Adrenal gland (tissue), 12 donors: ENCODE data around the gene FMO1. TPM values are rescaled to one million over a fixed set of nuclear protein-coding genes. Genes with fewer than 3 reads are reported as not detected.

ENCODE experiments used
- DNase-seq, 7 donors: peaks; one replicate each; pipeline ENCODE4 v3.0.0-alpha.2; 2019 to 2020
- H3K27ac ChIP-seq, 5 donors: fragments of 200-600 bp; sonication (generic) in 4 of 5; 1 replicate in 3 of 5; 2 replicates in 2 of 5; pipeline versions ENCODE4 v1.5.1 to v1.8.0; 2016 to 2020; ENCODE audit warnings: mild to moderate bottlenecking in 1 of 5
- H3K27me3 ChIP-seq: fragments of 200-600 bp; 2 replicates; pipeline ENCODE4 v1.8.0; 2021
- H3K36me3 ChIP-seq, 2 donors: fragments of 200-600 bp; replicated peaks in 1 of 2; 1 replicate in 1 of 2; 2 replicates in 1 of 2; pipeline versions ENCODE4 v1.5.1 to v1.8.0; 2018 to 2022
- H3K4me1 ChIP-seq, 2 donors: fragments of 200-600 bp; replicated peaks in 1 of 2; 1 replicate in 1 of 2; 2 replicates in 1 of 2; pipeline versions ENCODE4 v1.5.1 to v1.8.0; 2018 to 2021
- H3K4me3 ChIP-seq, 4 donors: fragments of 200-600 bp; sonication (generic) in 3 of 4; one replicate each; pipeline ENCODE4 v1.5.1; 2016 to 2018
- H3K9me3 ChIP-seq, 3 donors: fragments of 200-600 bp; sonication (generic) in 1 of 3; replicated peaks in 1 of 3; 1 replicate in 2 of 3; 2 replicates in 1 of 3; pipeline versions ENCODE4 v1.5.1 to v1.8.0; 2016 to 2021
- POLR2A ChIP-seq, 2 donors: fragments of 450-650 bp; IDR thresholded peaks; one replicate each; pipeline ENCODE4 v1.6.1; 2017; ENCODE audit warnings: antibody characterized with exemption in 2 of 2, mild to moderate bottlenecking in 2 of 2, moderate library complexity in 1 of 2
- WGBS, 4 donors: extraction: QIAGEN DNeasy Blood & Tissue Kit in 2 of 4; methylation state at CpG; one replicate each; pipeline versions ENCODE4 v1.1.5 to v1.1.7; 2013 to 2017; 5-methylcytosine and 5-hydroxymethylcytosine counted together
- intact Hi-C, 2 donors: fragments of 100-400 bp; cut with DNase I; formaldehyde crosslinking; loops; one replicate each; pipeline versions ENCODE4 v1.14.1 to v1.15.0; 2022 to 2023
- polyA plus RNA-seq, 3 donors: library from polyadenylated mRNA; stranded (reverse); fragments of 200-250 nt in 2 of 3; fragments of 350-450 nt in 1 of 3; fragmentation: Illumina TruSeq in 1 of 3; extraction: RNeasy Lipid Tissue Mini Kit (QIAGEN cat#74804) in 1 of 3; gene quantifications; one replicate each; pipeline ENCODE4 v1.2.3, GENCODE V29; 2013 to 2014
- total RNA-seq, 9 donors: library from RNA; depleted of rRNA in 4 of 9; stranded (reverse); fragments of >200 nt in 4 of 9; fragments of 120-200 nt in 1 of 9; fragmentation: NEBNext Ultra II Directional in 1 of 9; extraction: Animal tissue kit (Norgen Biotek cat#: 25700) in 1 of 9; gene quantifications; one replicate each; pipeline versions ENCODE4 v1.1.0 to v1.2.4, GENCODE V29; 2013 to 2023
- TF ChIP-seq, protein P1 (sequence below), 6 experiments: fragments of 450-650 bp in 4 of 6; fragments of 200-600 bp in 2 of 6; sonication (generic) in 1 of 6; IDR thresholded peaks; 1 replicate in 5 of 6; 2 replicates in 1 of 6; pipeline versions ENCODE4 v1.5.1 to v1.8.0; 2016 to 2021; ENCODE audit warnings: antibody characterized with exemption in 6 of 6, mild to moderate bottlenecking in 2 of 6, moderate library complexity in 1 of 6
- donor health status: healthy with polysubstance abuse.
- donor health status: Bipolar disorder and iron deficiency.
- donor health status: DM: yes; HTN: yes; CAD: no.
- donor health status: DM: no; HTN: no; CAD: no.
- donor health status: DM: no; HTN: no; CAD: no.
- donor health status: DM: yes; HTN: yes; CAD: no.

The FMO1 gene
- total and polyA plus RNA-seq, 12 donors: 1.0 to 13.5 (median 6.0) TPM

DNA sequence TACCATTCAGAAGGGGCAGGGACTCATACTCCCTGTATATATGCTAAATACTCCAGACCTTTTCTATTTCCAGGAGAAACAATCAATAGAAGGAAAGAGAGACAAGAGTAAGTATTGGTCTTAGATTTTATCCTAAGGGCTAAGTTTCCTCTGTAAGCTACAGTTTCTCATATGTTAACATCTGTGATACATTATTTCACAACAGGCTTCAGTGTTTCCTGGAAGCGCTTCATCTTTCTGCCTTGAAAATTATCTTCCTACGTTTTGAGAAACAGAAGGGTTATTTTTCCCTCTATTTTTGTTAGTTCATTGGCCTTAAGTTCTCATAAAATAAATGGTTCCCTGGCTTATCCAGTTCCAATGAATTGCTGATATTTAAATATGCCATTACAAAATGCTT, 15.6 kb downstream of the FMO1 start:
- no peak overlapping the region for H3K27ac ChIP-seq
- WGBS, 4 donors: 54 to 68% (median 61%) methylated on average over 2 of the region's 2 CpGs
- TF ChIP-seq, protein P1, sequence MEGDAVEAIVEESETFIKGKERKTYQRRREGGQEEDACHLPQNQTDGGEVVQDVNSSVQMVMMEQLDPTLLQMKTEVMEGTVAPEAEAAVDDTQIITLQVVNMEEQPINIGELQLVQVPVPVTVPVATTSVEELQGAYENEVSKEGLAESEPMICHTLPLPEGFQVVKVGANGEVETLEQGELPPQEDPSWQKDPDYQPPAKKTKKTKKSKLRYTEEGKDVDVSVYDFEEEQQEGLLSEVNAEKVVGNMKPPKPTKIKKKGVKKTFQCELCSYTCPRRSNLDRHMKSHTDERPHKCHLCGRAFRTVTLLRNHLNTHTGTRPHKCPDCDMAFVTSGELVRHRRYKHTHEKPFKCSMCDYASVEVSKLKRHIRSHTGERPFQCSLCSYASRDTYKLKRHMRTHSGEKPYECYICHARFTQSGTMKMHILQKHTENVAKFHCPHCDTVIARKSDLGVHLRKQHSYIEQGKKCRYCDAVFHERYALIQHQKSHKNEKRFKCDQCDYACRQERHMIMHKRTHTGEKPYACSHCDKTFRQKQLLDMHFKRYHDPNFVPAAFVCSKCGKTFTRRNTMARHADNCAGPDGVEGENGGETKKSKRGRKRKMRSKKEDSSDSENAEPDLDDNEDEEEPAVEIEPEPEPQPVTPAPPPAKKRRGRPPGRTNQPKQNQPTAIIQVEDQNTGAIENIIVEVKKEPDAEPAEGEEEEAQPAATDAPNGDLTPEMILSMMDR (IDR thresholded peaks at IDR 0.05): no peak
- TF ChIP-seq POLR2A (IDR thresholded peaks at IDR 0.05): no peak
- DNase-seq: no peak
- H3K27me3 ChIP-seq: no peaks in the 10 kb centered on the region
- H3K9me3 ChIP-seq: no peaks in the 10 kb centered on the region
- peaks cover 2 to 9% of the 10 kb centered on the region in 2 donors for H3K4me1 ChIP-seq
- intact Hi-C loops: no loop called here
- H3K36me3 ChIP-seq: no peaks in the 10 kb centered on the region
- no peak overlapping the region for H3K4me3 ChIP-seq

DNA sequence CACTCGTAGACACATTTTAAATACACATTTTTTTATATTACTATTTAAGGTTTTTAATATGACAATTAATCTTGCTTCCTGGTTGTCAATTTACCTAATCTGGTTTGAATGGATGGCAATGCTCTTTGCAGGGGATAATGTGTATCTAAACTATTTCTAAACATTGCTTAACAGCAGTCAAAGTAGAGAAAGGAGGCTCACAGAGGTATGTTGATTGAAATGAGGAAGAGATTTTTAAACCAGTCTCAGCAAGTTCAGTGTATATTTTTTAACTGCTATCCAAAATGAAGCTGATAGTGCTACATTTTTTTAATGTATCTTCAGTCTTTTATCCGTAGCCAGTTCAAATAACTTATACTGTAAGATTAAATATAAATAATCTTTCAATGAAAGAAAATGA, 17.4 kb downstream of the FMO1 start:
- Histone ChIP-seq H3K27me3 (no peaks in the 10 kb centered on the region), H3K36me3 (no peaks in the 10 kb centered on the region), H3K27ac (no peak overlapping the region), H3K9me3 (no peaks in the 10 kb centered on the region), H3K4me1 (no peaks in the 10 kb centered on the region), H3K4me3 (no peak overlapping the region)
- no peak for DNase-seq
- no peak for TF ChIP-seq POLR2A (IDR thresholded peaks at IDR 0.05)
- TF ChIP-seq, protein P1 (IDR thresholded peaks at IDR 0.05): no peak
- intact Hi-C loops: no loop called here
- WGBS, 4 donors: 82 to 85% (median 84%) methylated on average over 2 of the region's 2 CpGs

DNA sequence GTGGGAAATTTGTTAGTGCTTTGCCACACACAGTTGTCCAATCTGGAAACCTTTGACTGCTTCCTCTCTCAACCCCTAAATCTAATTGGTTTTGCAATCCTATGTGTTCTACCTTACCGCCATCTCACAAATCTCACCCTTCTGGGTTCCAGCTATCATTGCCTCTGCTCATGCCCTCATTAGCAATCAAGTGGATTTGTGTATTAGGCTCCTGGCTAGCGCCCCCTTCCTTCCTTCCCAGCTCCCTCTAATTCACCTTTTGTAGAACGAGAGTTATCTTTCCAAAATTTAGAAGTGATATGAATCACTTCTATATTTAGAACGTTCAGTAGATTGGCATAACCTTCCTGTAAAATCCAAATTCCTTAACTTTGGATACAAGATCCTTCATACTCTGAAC, 18.6 kb downstream of the FMO1 start:
- no peaks in the 10 kb centered on the region for H3K4me1 ChIP-seq
- intact Hi-C loops: no loop called here
- TF ChIP-seq, protein P1 (IDR thresholded peaks at IDR 0.05): no peak
- DNase-seq: no peak
- H3K27ac ChIP-seq: no peak overlapping the region
- no peaks in the 10 kb centered on the region for H3K9me3 ChIP-seq
- H3K27me3 ChIP-seq: no peaks in the 10 kb centered on the region
- H3K36me3 ChIP-seq: no peaks in the 10 kb centered on the region
- no peak overlapping the region for H3K4me3 ChIP-seq
- 63 to 69% (median 63%) methylated on average over 4 of the region's 4 CpGs for WGBS, 4 donors

DNA sequence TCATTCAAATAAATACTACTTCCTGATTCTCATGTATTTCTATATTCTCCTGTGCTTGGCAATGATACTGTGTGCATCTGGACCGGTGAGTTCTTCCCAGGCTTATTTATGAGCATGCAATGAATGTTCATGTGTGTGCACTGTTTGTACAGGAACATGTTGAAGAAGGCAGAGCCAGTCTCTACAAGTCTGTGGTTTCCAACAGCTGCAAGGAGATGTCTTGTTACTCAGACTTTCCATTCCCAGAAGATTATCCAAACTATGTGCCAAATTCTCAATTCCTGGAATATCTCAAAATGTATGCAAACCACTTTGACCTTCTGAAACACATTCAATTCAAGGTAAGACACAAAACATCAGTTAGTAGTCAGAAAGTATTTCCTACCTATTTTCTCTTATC, 19.1 kb downstream of the FMO1 start:
- Histone ChIP-seq H3K9me3 (no peaks in the 10 kb centered on the region), H3K27ac (no peak overlapping the region), H3K36me3 (no peaks in the 10 kb centered on the region), H3K4me3 (no peak overlapping the region), H3K4me1 (no peaks in the 10 kb centered on the region), H3K27me3 (no peaks in the 10 kb centered on the region)
- DNase-seq: no peak
- TF ChIP-seq, protein P1 (IDR thresholded peaks at IDR 0.05): no peak
- TF ChIP-seq POLR2A (IDR thresholded peaks at IDR 0.05): no peak
- intact Hi-C loops: no loop called here
- 55 to 88% (median 69%) methylated on average over 1 of the region's 1 CpG for WGBS, 4 donors
